Measurements from ENCODE around the gene MTCH1. TPM values are rescaled to one million over a fixed set of nuclear protein-coding genes. Genes with fewer than 3 reads are reported as not detected.

The MTCH1 gene
- polyA plus RNA-seq, 2 donors, result 58.0 to 107 TPM

- 79 to 83% methylated on average over 14 of the region's 14 CpGs for WGBS, 2 donors
- no peak overlapping the region for H3K27ac ChIP-seq (ENCODE audit: low read depth in 2 of 2, low read length in 1 of 2)
- peaks cover 7 to 17% of the 10 kb centered on the region in 2 donors for H3K4me1 ChIP-seq (ENCODE audit: control insufficient read depth in 2 of 2, insufficient read depth in 2 of 2, low read length in 1 of 2)
Observed at GRCh38 chr6:36971921-36972673, 13.9 kb downstream of the MTCH1 start.

GRCh38 chr6:36970892-36971842 lies 14.8 kb downstream of the MTCH1 start:
- Histone ChIP-seq H3K27me3 (ENCODE audit: control insufficient read depth in 1 of 2, insufficient read depth in 2 of 2, low read length in 2 of 2) (no peaks in the 10 kb centered on the region), H3K36me3 (ENCODE audit: control insufficient read depth in 2 of 2, insufficient read depth in 2 of 2, low read length in 1 of 2) (peaks cover 62 to 71% of the 10 kb centered on the region in 2 donors), H3K27ac (ENCODE audit: low read depth in 2 of 2, low read length in 1 of 2) (no peak overlapping the region), H3K4me1 (ENCODE audit: control insufficient read depth in 2 of 2, insufficient read depth in 2 of 2, low read length in 1 of 2) (peaks cover 7 to 17% of the 10 kb centered on the region in 2 donors), H3K4me3 (ENCODE audit: low read depth in 1 of 2, low read length in 2 of 2) (no peak overlapping the region), H3K9me3 (ENCODE audit: control insufficient read depth in 2 of 2, insufficient read depth in 1 of 2, low read depth in 1 of 2, low read length in 1 of 2) (no peaks in the 10 kb centered on the region)
- 71 to 79% methylated on average over 17 of the region's 17 CpGs for WGBS, 2 donors

More at GRCh38 chr6:36971921-36972673, 13.9 kb downstream of the MTCH1 start:
- H3K9me3 ChIP-seq (ENCODE audit: control insufficient read depth in 2 of 2, insufficient read depth in 1 of 2, low read depth in 1 of 2, low read length in 1 of 2), result no peaks in the 10 kb centered on the region
- H3K4me3 ChIP-seq (ENCODE audit: low read depth in 1 of 2, low read length in 2 of 2), result no peak overlapping the region
- H3K36me3 ChIP-seq (ENCODE audit: control insufficient read depth in 2 of 2, insufficient read depth in 2 of 2, low read length in 1 of 2), result peaks cover 69 to 80% of the 10 kb centered on the region in 2 donors
- H3K27me3 ChIP-seq (ENCODE audit: control insufficient read depth in 1 of 2, insufficient read depth in 2 of 2, low read length in 2 of 2), result no peaks in the 10 kb centered on the region

- 83 to 86% methylated on average over 17 of the region's 17 CpGs for WGBS, 2 donors
- peaks cover 52 to 66% of the 10 kb centered on the region in 2 donors for H3K36me3 ChIP-seq (ENCODE audit: control insufficient read depth in 2 of 2, insufficient read depth in 2 of 2, low read length in 1 of 2)
Observed at GRCh38 chr6:36969988-36970891, 15.8 kb downstream of the MTCH1 start.

GRCh38 chr6:36969240-36969691 lies 16.7 kb downstream of the MTCH1 start:
- H3K4me1 ChIP-seq (ENCODE audit: control insufficient read depth in 2 of 2, insufficient read depth in 2 of 2, low read length in 1 of 2), result peaks cover 10 to 20% of the 10 kb centered on the region in 2 donors
- H3K9me3 ChIP-seq (ENCODE audit: control insufficient read depth in 2 of 2, insufficient read depth in 1 of 2, low read depth in 1 of 2, low read length in 1 of 2), result no peaks in the 10 kb centered on the region
- H3K27ac ChIP-seq (ENCODE audit: low read depth in 2 of 2, low read length in 1 of 2), result peak overlapping the region in 1 of 2 donors; percentile 14
- no peaks in the 10 kb centered on the region for H3K27me3 ChIP-seq (ENCODE audit: control insufficient read depth in 1 of 2, insufficient read depth in 2 of 2, low read length in 2 of 2)
- 68 to 77% methylated on average over 14 of the region's 14 CpGs for WGBS, 2 donors
- H3K36me3 ChIP-seq (ENCODE audit: control insufficient read depth in 2 of 2, insufficient read depth in 2 of 2, low read length in 1 of 2), result peaks cover 50 to 58% of the 10 kb centered on the region in 2 donors
- H3K4me3 ChIP-seq (ENCODE audit: low read depth in 1 of 2, low read length in 2 of 2), result no peak overlapping the region

More at GRCh38 chr6:36969988-36970891, 15.8 kb downstream of the MTCH1 start:
- H3K27me3 ChIP-seq (ENCODE audit: control insufficient read depth in 1 of 2, insufficient read depth in 2 of 2, low read length in 2 of 2), result no peaks in the 10 kb centered on the region
- H3K9me3 ChIP-seq (ENCODE audit: control insufficient read depth in 2 of 2, insufficient read depth in 1 of 2, low read depth in 1 of 2, low read length in 1 of 2), result no peaks in the 10 kb centered on the region
- H3K4me3 ChIP-seq (ENCODE audit: low read depth in 1 of 2, low read length in 2 of 2), result no peak overlapping the region
- H3K4me1 ChIP-seq (ENCODE audit: control insufficient read depth in 2 of 2, insufficient read depth in 2 of 2, low read length in 1 of 2), result peaks cover 7 to 17% of the 10 kb centered on the region in 2 donors
- peak overlapping the region in 1 of 2 donors; percentile 29 for H3K27ac ChIP-seq (ENCODE audit: low read depth in 2 of 2, low read length in 1 of 2)

GRCh38 chr6:36968266-36968977 lies 17.6 kb downstream of the MTCH1 start:
- H3K36me3 ChIP-seq (ENCODE audit: control insufficient read depth in 2 of 2, insufficient read depth in 2 of 2, low read length in 1 of 2), result peaks cover 45 to 52% of the 10 kb centered on the region in 2 donors
- H3K4me1 ChIP-seq (ENCODE audit: control insufficient read depth in 2 of 2, insufficient read depth in 2 of 2, low read length in 1 of 2), result peaks cover 12 to 29% of the 10 kb centered on the region in 2 donors
- no peaks in the 10 kb centered on the region for H3K27me3 ChIP-seq (ENCODE audit: control insufficient read depth in 1 of 2, insufficient read depth in 2 of 2, low read length in 2 of 2)
- H3K9me3 ChIP-seq (ENCODE audit: control insufficient read depth in 2 of 2, insufficient read depth in 1 of 2, low read depth in 1 of 2, low read length in 1 of 2), result no peaks in the 10 kb centered on the region
- H3K4me3 ChIP-seq (ENCODE audit: low read depth in 1 of 2, low read length in 2 of 2), result no peak overlapping the region
- H3K27ac ChIP-seq (ENCODE audit: low read depth in 2 of 2, low read length in 1 of 2), result peak overlapping the region in 1 of 2 donors; percentile 14
- WGBS, 2 donors, result 60 to 63% methylated on average over 16 of the region's 16 CpGs

GRCh38 chr6:36967757-36968156 lies 18.2 kb downstream of the MTCH1 start:
- Histone ChIP-seq H3K27ac (ENCODE audit: low read depth in 2 of 2, low read length in 1 of 2) (no peak overlapping the region), H3K27me3 (ENCODE audit: control insufficient read depth in 1 of 2, insufficient read depth in 2 of 2, low read length in 2 of 2) (no peaks in the 10 kb centered on the region), H3K4me3 (ENCODE audit: low read depth in 1 of 2, low read length in 2 of 2) (no peak overlapping the region), H3K36me3 (ENCODE audit: control insufficient read depth in 2 of 2, insufficient read depth in 2 of 2, low read length in 1 of 2) (peaks cover 41 to 53% of the 10 kb centered on the region in 2 donors), H3K4me1 (ENCODE audit: control insufficient read depth in 2 of 2, insufficient read depth in 2 of 2, low read length in 1 of 2) (peaks cover 12 to 31% of the 10 kb centered on the region in 2 donors), H3K9me3 (ENCODE audit: control insufficient read depth in 2 of 2, insufficient read depth in 1 of 2, low read depth in 1 of 2, low read length in 1 of 2) (no peaks in the 10 kb centered on the region)
- WGBS, 2 donors, result 88 to 89% methylated on average over 4 of the region's 4 CpGs

- no peaks in the 10 kb centered on the region for H3K27me3 ChIP-seq (ENCODE audit: control insufficient read depth in 1 of 2, insufficient read depth in 2 of 2, low read length in 2 of 2)
- H3K27ac ChIP-seq (ENCODE audit: low read depth in 2 of 2, low read length in 1 of 2), result no peak overlapping the region
- H3K4me1 ChIP-seq (ENCODE audit: control insufficient read depth in 2 of 2, insufficient read depth in 2 of 2, low read length in 1 of 2), result peaks cover 12 to 31% of the 10 kb centered on the region in 2 donors
- no peak overlapping the region for H3K4me3 ChIP-seq (ENCODE audit: low read depth in 1 of 2, low read length in 2 of 2)
- 88 to 90% methylated on average over 3 of the region's 3 CpGs for WGBS, 2 donors
- H3K9me3 ChIP-seq (ENCODE audit: control insufficient read depth in 2 of 2, insufficient read depth in 1 of 2, low read depth in 1 of 2, low read length in 1 of 2), result no peaks in the 10 kb centered on the region
- peaks cover 37 to 48% of the 10 kb centered on the region in 2 donors for H3K36me3 ChIP-seq (ENCODE audit: control insufficient read depth in 2 of 2, insufficient read depth in 2 of 2, low read length in 1 of 2)
Observed at GRCh38 chr6:36967301-36967700, 18.7 kb downstream of the MTCH1 start.

- H3K27me3 ChIP-seq (ENCODE audit: control insufficient read depth in 1 of 2, insufficient read depth in 2 of 2, low read length in 2 of 2), result no peaks in the 10 kb centered on the region
- H3K4me1 ChIP-seq (ENCODE audit: control insufficient read depth in 2 of 2, insufficient read depth in 2 of 2, low read length in 1 of 2), result peaks cover 12 to 19% of the 10 kb centered on the region in 2 donors
- WGBS, 2 donors, result 72 to 77% methylated on average over 4 of the region's 4 CpGs
- H3K36me3 ChIP-seq (ENCODE audit: control insufficient read depth in 2 of 2, insufficient read depth in 2 of 2, low read length in 1 of 2), result peaks cover 18 to 24% of the 10 kb centered on the region in 2 donors
- no peaks in the 10 kb centered on the region for H3K9me3 ChIP-seq (ENCODE audit: control insufficient read depth in 2 of 2, insufficient read depth in 1 of 2, low read depth in 1 of 2, low read length in 1 of 2)
- H3K4me3 ChIP-seq (ENCODE audit: low read depth in 1 of 2, low read length in 2 of 2), result no peak overlapping the region
- no peak overlapping the region for H3K27ac ChIP-seq (ENCODE audit: low read depth in 2 of 2, low read length in 1 of 2)
Observed at GRCh38 chr6:36964908-36965307, 21.1 kb downstream of the MTCH1 start.

All from esophagus (tissue), 2 donors.